GM10248 (cell line): ENCODE data around the gene UBALD1.

Source experiments
- CTCF ChIA-PET: fragments of 300-600 bp; sonication (Branson Sonifier 250); formaldehyde crosslinking; extraction: SDS; loops from one replicate; lab custom pipeline; 2021; ENCODE audit warnings: antibody characterized with exemption; lab: Yijun Ruan, JAX
- POLR2A ChIA-PET: fragments of 350-650 bp; sonication (Branson Sonifier 250); formaldehyde crosslinking; extraction: SDS; loops from one replicate; lab custom pipeline; 2020; ENCODE audit warnings: antibody characterized with exemption; lab: Yijun Ruan, JAX
- DNase-seq: peaks from one replicate; pipeline ENCODE4 v3.0.0; 2012; ENCODE audit errors: extremely low spot score
- TF ChIP-seq, protein P1 (sequence below): IDR thresholded peaks from 2 replicates; pipeline ENCODE4 v1.5.1; 2012; ENCODE audit warnings: mild to moderate bottlenecking, low read depth; ENCODE audit errors: extremely low read depth, missing control alignments, control extremely low read depth

UBALD1 gene

DNA sequence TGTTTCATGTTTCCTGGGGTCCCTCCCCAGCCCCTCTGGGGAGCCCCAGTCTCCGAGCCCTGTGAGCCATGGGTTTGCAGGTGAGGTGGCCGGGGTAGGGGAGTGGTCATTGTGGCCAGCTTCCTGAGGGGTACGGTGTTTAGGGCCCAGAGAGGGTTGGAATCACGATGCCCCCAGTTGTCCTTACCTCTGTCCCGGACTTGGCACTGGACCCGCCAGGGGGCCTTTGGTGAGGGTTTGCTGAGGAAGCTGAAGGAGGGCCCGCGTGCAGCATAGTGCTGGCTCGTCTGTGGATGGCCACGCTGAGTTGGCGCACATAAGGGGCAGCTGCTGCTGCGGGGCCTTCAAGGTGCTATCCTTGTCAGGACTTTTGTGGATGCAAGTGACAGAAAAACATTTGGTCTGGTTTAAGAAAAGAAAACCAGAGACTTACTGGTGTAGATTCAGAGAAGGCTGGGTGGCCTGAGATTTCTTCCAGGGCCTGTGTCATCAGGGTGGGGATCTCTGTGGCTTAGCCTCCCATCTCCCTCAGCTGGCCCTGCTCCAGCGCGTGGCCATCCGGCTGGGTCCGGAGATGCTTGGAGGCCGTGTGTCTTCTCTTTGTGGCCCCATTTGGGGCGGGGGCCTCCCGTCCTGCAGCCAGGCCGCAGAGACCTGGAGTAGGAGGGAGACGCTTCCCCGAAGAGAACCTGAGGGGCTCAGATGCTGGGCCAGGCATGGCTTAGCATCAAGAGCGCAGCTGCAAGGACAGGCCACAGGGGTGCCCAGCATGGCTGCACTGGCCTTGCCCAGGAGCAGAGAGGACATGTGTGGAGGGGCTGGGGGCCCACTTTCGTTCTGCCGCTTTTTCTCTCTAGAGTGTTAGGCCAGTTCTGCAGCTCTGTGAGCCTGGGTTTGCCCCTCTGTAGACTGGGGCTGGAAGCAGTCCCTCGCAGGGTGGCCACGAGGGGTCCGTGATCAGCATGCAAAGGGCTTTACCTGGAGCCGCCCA lies 45.0 kb upstream of the UBALD1 start:
- CTCF ChIA-PET: interaction anchor here (1.0 to 1.3 kb wide), 3 partner anchors 9 to 194 kb away, joined by 3 to 4 read pairs (median 3); no protein-coding TSS in a partner anchor

GRCh38 chr16:4656695-4657686 lies 42.3 kb upstream of the UBALD1 start:
- CTCF ChIA-PET: interaction anchor here (1.0 kb wide), 1 partner anchor 33 kb away, joined by 4 read pairs; the partner anchor contains the start of gene MGRN1
- POLR2A ChIA-PET: no interaction called here
- TF ChIP-seq, protein P1, sequence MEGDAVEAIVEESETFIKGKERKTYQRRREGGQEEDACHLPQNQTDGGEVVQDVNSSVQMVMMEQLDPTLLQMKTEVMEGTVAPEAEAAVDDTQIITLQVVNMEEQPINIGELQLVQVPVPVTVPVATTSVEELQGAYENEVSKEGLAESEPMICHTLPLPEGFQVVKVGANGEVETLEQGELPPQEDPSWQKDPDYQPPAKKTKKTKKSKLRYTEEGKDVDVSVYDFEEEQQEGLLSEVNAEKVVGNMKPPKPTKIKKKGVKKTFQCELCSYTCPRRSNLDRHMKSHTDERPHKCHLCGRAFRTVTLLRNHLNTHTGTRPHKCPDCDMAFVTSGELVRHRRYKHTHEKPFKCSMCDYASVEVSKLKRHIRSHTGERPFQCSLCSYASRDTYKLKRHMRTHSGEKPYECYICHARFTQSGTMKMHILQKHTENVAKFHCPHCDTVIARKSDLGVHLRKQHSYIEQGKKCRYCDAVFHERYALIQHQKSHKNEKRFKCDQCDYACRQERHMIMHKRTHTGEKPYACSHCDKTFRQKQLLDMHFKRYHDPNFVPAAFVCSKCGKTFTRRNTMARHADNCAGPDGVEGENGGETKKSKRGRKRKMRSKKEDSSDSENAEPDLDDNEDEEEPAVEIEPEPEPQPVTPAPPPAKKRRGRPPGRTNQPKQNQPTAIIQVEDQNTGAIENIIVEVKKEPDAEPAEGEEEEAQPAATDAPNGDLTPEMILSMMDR: no peak
- no peak for DNase-seq

More for the DNA sequence above, 45.0 kb upstream of the UBALD1 start:
- DNase-seq: no peak
- TF ChIP-seq, protein P1: no peak
- POLR2A ChIA-PET: no interaction called here

DNA sequence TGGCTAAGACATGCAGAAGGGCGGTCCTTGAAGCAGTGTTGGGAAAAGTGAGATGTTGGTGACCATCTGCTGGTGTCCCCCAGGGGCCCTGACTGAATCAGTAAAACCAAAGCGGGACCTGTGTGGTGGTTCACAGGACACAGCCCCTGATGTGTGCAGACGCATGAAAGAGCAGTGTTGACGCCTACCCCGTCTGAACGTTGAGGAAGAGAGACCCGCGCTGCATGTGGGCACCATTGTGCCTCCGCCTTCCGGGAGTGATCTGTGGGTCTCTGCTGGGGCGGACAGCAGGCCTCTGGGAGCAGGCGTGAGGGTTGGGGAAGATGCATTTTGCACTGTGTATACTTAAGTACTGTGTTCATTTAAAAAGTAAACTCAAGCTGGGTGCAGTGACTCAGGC lies 41.5 kb upstream of the UBALD1 start:
- ChIA-PET CTCF (interaction anchor here (1.0 kb wide), 1 partner anchor 32 kb away, joined by 4 read pairs; the partner anchor contains the start of gene MGRN1), POLR2A (no interaction called here)
- no peak for DNase-seq
- TF ChIP-seq, protein P1: no peak

DNA sequence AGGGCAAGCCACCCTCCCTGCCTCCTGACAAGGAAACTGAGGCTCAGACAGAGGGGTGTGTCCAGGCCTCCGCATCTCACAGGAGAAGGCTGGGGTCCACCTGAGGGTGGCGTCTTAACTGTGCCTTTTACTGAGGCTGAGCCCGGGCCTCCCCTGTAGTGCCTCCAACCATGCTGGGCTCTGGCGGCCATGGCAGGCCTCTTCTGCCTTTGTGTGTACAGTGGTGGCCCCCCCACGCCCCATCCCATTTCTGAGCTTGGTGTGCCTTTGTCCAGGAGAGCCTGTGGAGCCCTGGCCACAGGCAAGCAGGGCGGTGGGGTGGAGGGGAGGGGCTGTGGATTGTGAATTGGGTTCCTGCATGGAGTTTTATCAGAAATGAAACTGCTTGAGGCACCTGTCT lies 41.1 kb upstream of the UBALD1 start:
- ChIA-PET CTCF (no interaction called here), POLR2A (no interaction called here)
- TF ChIP-seq, protein P1: no peak
- no peak for DNase-seq

DNA sequence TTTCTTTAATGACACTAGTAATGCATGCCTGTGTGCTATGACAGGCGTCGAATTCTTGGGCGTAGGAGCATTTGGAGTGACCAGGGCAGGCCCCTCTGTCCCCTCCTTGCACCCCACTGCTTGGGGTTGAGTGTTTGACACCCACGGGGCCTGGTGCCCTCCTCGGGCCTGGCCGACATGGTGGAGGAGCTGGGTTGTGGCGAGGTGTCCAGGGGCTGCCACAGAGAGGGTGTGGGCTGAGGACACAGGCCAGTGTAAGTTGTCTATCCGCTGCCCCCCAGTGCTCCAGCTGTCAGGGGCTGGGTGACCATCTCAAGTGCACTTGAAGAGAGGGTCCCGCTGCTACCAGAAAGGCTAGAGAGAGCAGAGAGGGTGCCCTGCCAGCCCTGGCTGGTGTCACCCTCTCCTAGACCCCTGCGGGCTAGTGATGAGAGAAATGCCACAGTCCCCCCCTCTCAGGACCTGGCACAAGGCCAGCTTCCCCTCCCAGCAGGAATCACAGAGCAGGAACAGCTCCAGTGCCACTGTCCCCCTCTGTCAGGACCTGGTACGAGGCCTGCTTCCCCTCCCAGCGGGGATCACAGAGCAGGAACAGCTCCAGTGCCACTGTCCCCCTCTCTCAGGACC lies 40.4 kb upstream of the UBALD1 start:
- no peak for DNase-seq
- CTCF ChIA-PET: no interaction called here
- POLR2A ChIA-PET: no interaction called here
- TF ChIP-seq, protein P1: no peak
